Prostate gland (tissue), 2 donors: ENCODE data around the gene DPYSL5. TPM values are rescaled to one million over a fixed set of nuclear protein-coding genes. Genes with fewer than 3 reads are reported as not detected.

Source experiments
- DNase-seq: peaks from one replicate; pipeline ENCODE4 v3.0.0-alpha.2; 2019; ENCODE audit warnings: low spot score
- H3K27ac ChIP-seq, 2 donors: fragments of 200-600 bp; sonication (generic); 2 replicates each; pipeline ENCODE4 v1.5.1; 2017 to 2019
- H3K27me3 ChIP-seq: fragments of 200-600 bp; sonication (generic); replicated peaks from 2 replicates; pipeline ENCODE4 v1.5.1; 2019; ENCODE audit not compliant: insufficient read depth
- H3K36me3 ChIP-seq, 2 donors: fragments of 200-600 bp; sonication (generic); 1 replicate in 1 of 2; 2 replicates in 1 of 2; pipeline versions ENCODE4 v1.5.1 to v1.8.1; 2017 to 2019
- H3K4me1 ChIP-seq: fragments of 200-600 bp; sonication (generic); replicated peaks from 2 replicates; pipeline ENCODE4 v1.5.1; 2019
- H3K4me3 ChIP-seq, 2 donors: fragments of 200-600 bp; sonication (generic); 2 replicates each; pipeline ENCODE4 v1.5.1; 2017 to 2019
- H3K9me3 ChIP-seq: fragments of 200-600 bp; sonication (generic); 2 replicates; pipeline ENCODE4 v1.5.1; 2017
- CTCF ChIP-seq, 4 experiments: fragments of 200-600 bp in 2 of 4; fragments of 450-650 bp in 2 of 4; sonication (generic) in 2 of 4; IDR thresholded peaks; 1 replicate in 3 of 4; 2 replicates in 1 of 4; pipeline ENCODE4 v1.5.1; 2016 to 2019; ENCODE audit warnings: antibody characterized with exemption in 4 of 4, mild to moderate bottlenecking in 2 of 4, moderate library complexity in 2 of 4
- POLR2A ChIP-seq: fragments of 450-650 bp; IDR thresholded peaks from one replicate; pipeline ENCODE4 v1.6.1; 2016; ENCODE audit warnings: antibody characterized with exemption, mild to moderate bottlenecking
- POLR2AphosphoS5 ChIP-seq: sonication (generic); formaldehyde crosslinking; IDR thresholded peaks from one replicate; pipeline ENCODE4 v1.6.1; 2017; ENCODE audit warnings: antibody characterized with exemption
- WGBS: methylation state at CpG from one replicate; pipeline ENCODE4 v1.1.5; 2018; 5-methylcytosine and 5-hydroxymethylcytosine counted together
- intact Hi-C: fragments of 100-400 bp; cut with DNase I; formaldehyde crosslinking; loops from one replicate; pipeline ENCODE4 v1.14.2; 2022
- total RNA-seq, 2 donors: library from RNA; depleted of rRNA; stranded (reverse); fragments of >200 nt; gene quantifications; one replicate each; pipeline ENCODE4 v1.1.0, GENCODE V29; 2016

The DPYSL5 gene
- total RNA-seq, 2 donors from 2014 or later, result 1.2 TPM; not detected in 1

- no peaks in the 10 kb centered on the region for H3K4me1 ChIP-seq
- H3K4me3 ChIP-seq, result no peak overlapping the region
- WGBS, result 33% methylated on average over 23 of the region's 23 CpGs
- H3K36me3 ChIP-seq, result no peaks in the 10 kb centered on the region
- no peaks in the 10 kb centered on the region for H3K9me3 ChIP-seq
- TF ChIP-seq POLR2AphosphoS5 (no peak), POLR2A (no peak), CTCF (IDR thresholded peaks at IDR 0.05) (no peak)
- no peak for DNase-seq
- no peak overlapping the region for H3K27ac ChIP-seq
- intact Hi-C loops, result no loop called here
- no peaks in the 10 kb centered on the region for H3K27me3 ChIP-seq
Measured at GRCh38 chr2:26911911-26912861, 64.3 kb downstream of the DPYSL5 start.

- no peaks in the 10 kb centered on the region for H3K27me3 ChIP-seq
- H3K27ac ChIP-seq, result no peak overlapping the region
- H3K9me3 ChIP-seq, result no peaks in the 10 kb centered on the region
- H3K4me1 ChIP-seq, result no peaks in the 10 kb centered on the region
- DNase-seq, result no peak
- intact Hi-C loops, result no loop called here
- no peak overlapping the region for H3K4me3 ChIP-seq
- TF ChIP-seq POLR2AphosphoS5, result no peak
- TF ChIP-seq POLR2A, result no peak
- no peak for TF ChIP-seq CTCF (IDR thresholded peaks at IDR 0.05)
- H3K36me3 ChIP-seq, result no peaks in the 10 kb centered on the region
- 16% methylated on average over 2 of the region's 2 CpGs for WGBS
Measured at GRCh38 chr2:26913606-26913998, 65.7 kb downstream of the DPYSL5 start.

GRCh38 chr2:26913999-26914658 lies 66.2 kb downstream of the DPYSL5 start:
- Histone ChIP-seq H3K4me3 (no peak overlapping the region), H3K27me3 (no peaks in the 10 kb centered on the region), H3K9me3 (no peaks in the 10 kb centered on the region), H3K36me3 (no peaks in the 10 kb centered on the region), H3K4me1 (no peaks in the 10 kb centered on the region), H3K27ac (no peak overlapping the region)
- TF ChIP-seq POLR2AphosphoS5 (no peak), POLR2A (no peak), CTCF (IDR thresholded peaks at IDR 0.05) (no peak)
- no peak for DNase-seq
- intact Hi-C loops, result no loop called here
- WGBS, result 64% methylated on average over 10 of the region's 10 CpGs

- no peaks in the 10 kb centered on the region for H3K9me3 ChIP-seq
- no peak overlapping the region for H3K4me3 ChIP-seq
- WGBS, result 89% methylated on average over 4 of the region's 4 CpGs
- no peaks in the 10 kb centered on the region for H3K4me1 ChIP-seq
- intact Hi-C loops, result no loop called here
- H3K36me3 ChIP-seq, result no peaks in the 10 kb centered on the region
- H3K27ac ChIP-seq, result no peak overlapping the region
- H3K27me3 ChIP-seq, result no peaks in the 10 kb centered on the region
- TF ChIP-seq CTCF (IDR thresholded peaks at IDR 0.05) (no peak), POLR2A (no peak), POLR2AphosphoS5 (no peak)
- DNase-seq, result no peak
Measured at GRCh38 chr2:26914659-26915310, 66.9 kb downstream of the DPYSL5 start.
